ENCODE data around the gene TBC1D7. TPM values are rescaled to one million over a fixed set of nuclear protein-coding genes. Genes with fewer than 3 reads are reported as not detected.
"Not testable (repeated sequence)": the region's sequence is repeated elsewhere in the genome, so short reads cannot be mapped to it uniquely, and the experiment has no call there.

The TBC1D7 gene
- total RNA-seq, 2 experiments from 2014 or later, result 25.2 to 30.3 TPM

DNA sequence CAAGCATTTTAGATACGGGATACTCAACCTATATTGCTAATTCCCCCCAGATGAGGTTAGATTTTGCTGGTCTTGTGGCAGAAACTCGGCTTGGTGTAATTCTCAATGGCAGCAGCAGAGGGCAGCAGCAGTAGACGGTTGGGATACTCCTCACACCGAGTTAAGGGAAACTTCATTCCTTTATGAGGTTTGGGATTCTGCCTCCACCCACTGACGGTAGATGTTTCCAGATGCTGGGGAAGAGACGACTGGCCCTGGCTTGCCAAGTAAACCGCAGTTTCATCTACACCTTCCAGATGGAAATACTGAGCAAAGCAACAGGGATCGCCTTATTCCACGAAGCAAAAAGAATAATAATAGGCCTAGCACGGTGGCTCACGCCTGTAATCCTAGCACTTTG, 8.2 kb upstream of the TBC1D7 start:
- no peak overlapping the region for H3K27ac Mint-ChIP-seq
- CTCF ChIA-PET, result interaction anchor here (0.8 to 3.3 kb wide), 8 partner anchors 10 to 288 kb away, joined by 3 to 32 read pairs (median 3); partner anchors contain the start of gene SIRT5
- DNase-seq (peak; percentile 85), ATAC-seq (peak; percentile 60)
- POLR2A ChIA-PET, result no interaction called here
- peaks cover 6% of the 10 kb centered on the region for H3K27me3 Mint-ChIP-seq (ENCODE audit: low read depth)
- H3K4me3 Mint-ChIP-seq, result no peak overlapping the region
- no peaks in the 10 kb centered on the region for H3K9me3 Mint-ChIP-seq (ENCODE audit: insufficient read depth)
- H3K36me3 Mint-ChIP-seq (ENCODE audit: low read depth), result no peaks in the 10 kb centered on the region
- H3K4me1 Mint-ChIP-seq (ENCODE audit: low read depth), result peaks cover 32% of the 10 kb centered on the region

DNA sequence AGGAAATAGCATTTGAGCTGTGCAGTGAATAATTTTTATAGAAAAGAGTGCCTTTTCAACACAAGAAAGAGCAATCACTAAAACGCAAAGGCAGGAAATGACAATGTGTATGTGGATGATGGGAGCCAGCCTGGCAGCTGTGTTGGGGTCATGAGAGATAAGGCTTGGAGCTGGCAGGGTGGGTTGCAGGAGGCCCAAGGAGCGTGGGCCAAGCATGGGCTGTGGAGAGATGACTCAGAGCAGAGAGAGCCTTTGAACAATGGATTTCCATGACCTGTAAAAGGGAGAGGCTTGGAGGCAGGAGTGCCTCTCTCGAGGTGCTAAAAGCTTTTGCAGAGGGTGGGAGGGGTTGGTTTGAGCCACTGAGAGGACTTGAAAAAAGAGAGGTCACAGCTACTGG, 6.6 kb upstream of the TBC1D7 start:
- peaks cover 25% of the 10 kb centered on the region for H3K4me1 Mint-ChIP-seq (ENCODE audit: low read depth)
- no peak overlapping the region for H3K4me3 Mint-ChIP-seq
- no peak for ATAC-seq
- H3K27ac Mint-ChIP-seq, result no peak overlapping the region
- ChIA-PET POLR2A (no interaction called here), CTCF (interaction anchor here (0.6 to 1.6 kb wide), 10 partner anchors 20 to 732 kb away, joined by 3 to 8 read pairs (median 3); no protein-coding TSS in a partner anchor)
- no peaks in the 10 kb centered on the region for H3K36me3 Mint-ChIP-seq (ENCODE audit: low read depth)
- peaks cover 6% of the 10 kb centered on the region for H3K27me3 Mint-ChIP-seq (ENCODE audit: low read depth)
- no peaks in the 10 kb centered on the region for H3K9me3 Mint-ChIP-seq (ENCODE audit: insufficient read depth)
- no peak for DNase-seq

DNA sequence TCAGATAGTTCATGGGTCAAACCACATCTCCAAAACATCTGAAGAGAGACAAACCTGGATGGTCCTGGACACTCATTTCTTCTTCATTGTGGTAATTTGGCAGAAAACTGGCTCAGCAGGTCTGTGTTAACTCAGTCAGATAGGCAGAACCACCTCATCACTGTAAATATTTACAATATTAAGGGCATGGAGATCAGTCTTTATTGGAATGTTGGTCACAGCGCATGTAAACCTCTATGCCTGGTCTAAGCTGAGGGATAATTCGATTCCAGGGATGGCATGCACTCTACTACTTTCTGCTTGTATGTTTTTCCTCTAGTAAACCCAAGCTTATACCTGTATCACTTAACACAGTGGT, 4.0 kb upstream of the TBC1D7 start:
- POLR2A ChIA-PET, result no interaction called here
- no peaks in the 10 kb centered on the region for H3K36me3 Mint-ChIP-seq (ENCODE audit: low read depth)
- no peak for ATAC-seq

DNA sequence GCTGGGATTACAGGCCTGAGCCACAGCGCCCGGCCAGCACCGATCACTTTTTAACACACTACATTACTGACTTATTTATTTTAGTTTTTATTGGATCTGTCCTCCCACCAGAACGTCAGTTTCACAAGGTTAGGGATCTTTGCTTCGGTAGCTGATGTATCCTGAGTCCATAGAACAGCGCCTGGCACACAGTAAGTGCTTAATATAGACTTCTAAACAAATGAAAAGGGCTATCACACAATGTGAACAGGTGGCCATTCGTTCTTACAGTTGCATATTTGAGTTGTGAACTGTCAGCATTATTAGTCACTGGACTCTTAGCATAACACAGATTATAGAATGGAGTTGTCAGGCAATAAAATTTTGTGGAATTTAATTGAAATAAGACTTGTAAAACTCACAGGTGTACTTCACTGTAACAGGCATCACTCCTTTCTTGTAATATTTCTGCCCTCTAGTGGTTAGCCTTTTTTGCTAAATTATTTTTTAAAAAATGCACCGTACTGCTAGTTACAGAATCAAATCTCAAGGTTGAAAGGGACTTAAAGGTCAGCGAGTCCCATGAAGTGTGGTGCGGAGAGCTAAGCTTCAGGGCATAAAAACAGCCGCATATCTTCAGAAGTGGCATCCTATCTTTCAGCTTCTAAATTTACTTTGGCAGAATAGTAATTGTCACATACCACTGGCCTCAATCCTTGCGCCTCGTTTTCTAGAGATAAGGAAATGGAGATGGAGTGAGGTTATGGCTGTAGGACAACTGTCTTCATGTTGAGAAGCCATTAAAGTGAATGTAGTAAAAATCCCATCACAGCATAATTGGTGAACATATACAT, 3.4 kb upstream of the TBC1D7 start:
- POLR2A ChIA-PET, result interaction anchor here (1.4 kb wide), 1 partner anchor 243 kb away, joined by 5 read pairs; the partner anchor contains the start of gene SIRT5
- no peaks in the 10 kb centered on the region for H3K9me3 Mint-ChIP-seq (ENCODE audit: insufficient read depth)
- ATAC-seq, result no peak
- H3K4me3 Mint-ChIP-seq, result no peak overlapping the region
- no peak for DNase-seq
- H3K36me3 Mint-ChIP-seq (ENCODE audit: low read depth), result no peaks in the 10 kb centered on the region
- H3K27ac Mint-ChIP-seq, result no peak overlapping the region
- peaks cover 29% of the 10 kb centered on the region for H3K4me1 Mint-ChIP-seq (ENCODE audit: low read depth)
- CTCF ChIA-PET, result interaction anchor here (0.5 to 7.1 kb wide), 23 partner anchors 10 to 420 kb away, joined by 3 to 62 read pairs (median 3); partner anchors contain the start of gene SIRT5
- H3K27me3 Mint-ChIP-seq (ENCODE audit: low read depth), result peaks cover 6% of the 10 kb centered on the region

More for the DNA sequence above, 4.0 kb upstream of the TBC1D7 start:
- no peaks in the 10 kb centered on the region for H3K9me3 Mint-ChIP-seq (ENCODE audit: insufficient read depth)
- CTCF ChIA-PET, result interaction anchor here (0.9 to 7.1 kb wide), 13 partner anchors 9 to 420 kb away, joined by 3 to 62 read pairs (median 4); partner anchors contain the start of gene SIRT5
- H3K27ac Mint-ChIP-seq, result no peak overlapping the region
- peaks cover 6% of the 10 kb centered on the region for H3K27me3 Mint-ChIP-seq (ENCODE audit: low read depth)
- no peak overlapping the region for H3K4me3 Mint-ChIP-seq
- peaks cover 27% of the 10 kb centered on the region for H3K4me1 Mint-ChIP-seq (ENCODE audit: low read depth)
- no peak for DNase-seq

DNA sequence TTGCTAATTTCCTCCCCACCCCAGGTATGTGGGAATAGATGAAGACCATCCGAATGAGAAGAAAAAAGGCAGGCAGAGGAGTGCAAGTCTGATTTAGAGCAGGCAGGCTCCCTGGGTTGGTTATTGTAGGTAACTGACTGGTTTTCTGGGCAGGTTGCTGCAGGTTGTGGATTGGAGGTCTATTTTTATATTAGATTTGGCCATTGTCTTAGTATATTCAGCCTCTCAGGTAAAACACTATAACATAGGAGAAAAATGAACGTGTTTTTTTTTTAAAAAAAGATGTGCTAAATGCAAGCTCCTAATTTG, 492 bp upstream of the TBC1D7 start:
- H3K4me1 Mint-ChIP-seq (ENCODE audit: low read depth), result peaks cover 30% of the 10 kb centered on the region
- POLR2A ChIA-PET, result interaction anchor here (0.6 to 2.6 kb wide), 22 partner anchors 8 to 305 kb away, joined by 3 to 16 read pairs (median 6); partner anchors contain the start of genes NOL7 and SIRT5

DNA sequence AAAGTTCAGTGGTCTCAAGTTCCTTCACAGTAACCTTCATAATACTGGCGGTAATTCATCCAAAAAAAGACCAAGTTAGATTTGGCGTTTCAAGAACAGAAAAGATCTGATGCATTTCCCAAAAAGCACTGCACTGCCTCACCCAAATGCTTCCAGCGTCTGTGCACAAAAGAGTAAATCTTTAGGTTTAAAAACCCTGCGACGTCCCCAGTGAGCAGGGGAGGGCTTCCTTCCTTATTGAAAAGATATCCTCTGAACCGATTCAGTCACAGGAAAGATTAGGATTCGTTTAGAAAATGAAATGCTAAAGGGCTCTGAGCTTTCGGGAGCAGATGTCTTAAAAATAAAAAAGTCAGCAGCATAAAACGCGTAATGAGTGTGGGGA, 654 bp downstream of the TBC1D7 start:
- peaks cover 30% of the 10 kb centered on the region for H3K4me1 Mint-ChIP-seq (ENCODE audit: low read depth)
- POLR2A ChIA-PET, result interaction anchor here (0.6 to 2.6 kb wide), 15 partner anchors 16 to 416 kb away, joined by 3 to 16 read pairs (median 6); partner anchors contain the start of genes NOL7 and SIRT5
- no peaks in the 10 kb centered on the region for H3K27me3 Mint-ChIP-seq (ENCODE audit: low read depth)
- peak overlapping the region; percentile 95 for H3K27ac Mint-ChIP-seq
- H3K36me3 Mint-ChIP-seq (ENCODE audit: low read depth), result peaks cover 23% of the 10 kb centered on the region
- no peaks in the 10 kb centered on the region for H3K9me3 Mint-ChIP-seq (ENCODE audit: insufficient read depth)
- peak overlapping the region; percentile 93 for H3K4me3 Mint-ChIP-seq
- ATAC-seq (no peak), DNase-seq (peak; percentile 32)
- CTCF ChIA-PET, result interaction anchor here (0.9 to 7.1 kb wide), 11 partner anchors 9 to 416 kb away, joined by 3 to 62 read pairs (median 4); partner anchors contain the start of genes NOL7 and SIRT5

More for the DNA sequence above, 492 bp upstream of the TBC1D7 start:
- no peak for DNase-seq
- Mint-ChIP-seq H3K27me3 (ENCODE audit: low read depth) (peaks cover 6% of the 10 kb centered on the region), H3K9me3 (ENCODE audit: insufficient read depth) (no peaks in the 10 kb centered on the region), H3K27ac (peak overlapping the region; percentile 95), H3K36me3 (ENCODE audit: low read depth) (peaks cover 15% of the 10 kb centered on the region), H3K4me3 (peak overlapping the region; percentile 93)
- CTCF ChIA-PET, result interaction anchor here (0.8 to 7.1 kb wide), 13 partner anchors 10 to 417 kb away, joined by 3 to 62 read pairs (median 4); partner anchors contain the start of genes NOL7 and SIRT5
- no peak for ATAC-seq

DNA sequence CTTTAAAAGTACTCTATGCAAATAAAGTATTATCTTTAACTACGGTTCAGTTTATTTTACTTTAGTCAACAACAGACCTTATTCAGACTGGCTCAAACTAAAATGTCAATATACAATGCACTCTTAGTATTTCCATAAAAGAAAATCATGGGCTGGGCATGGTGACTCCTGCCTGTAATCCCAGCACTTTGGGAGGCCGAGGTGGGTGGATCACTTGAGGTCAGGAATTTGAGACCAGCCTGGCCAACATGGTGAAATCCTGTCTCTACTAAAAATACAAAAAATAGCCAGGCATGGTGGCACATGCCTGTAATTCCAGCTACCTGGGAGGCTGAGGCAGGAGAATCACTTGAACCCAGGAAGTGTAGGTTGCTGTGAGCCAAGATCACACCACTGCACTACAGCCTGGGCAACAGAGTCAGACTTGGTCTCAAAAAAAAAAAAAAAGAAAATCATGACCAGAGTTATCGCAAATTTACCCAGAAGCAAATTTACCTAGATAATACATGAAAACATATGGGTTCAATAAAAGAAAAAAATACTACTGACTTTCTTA, 2.2 kb downstream of the TBC1D7 start:
- H3K27ac Mint-ChIP-seq; H3K27me3 Mint-ChIP-seq (ENCODE audit: low read depth); H3K9me3 Mint-ChIP-seq (ENCODE audit: insufficient read depth); CTCF ChIA-PET; H3K4me3 Mint-ChIP-seq; ATAC-seq; DNase-seq; POLR2A ChIA-PET: not testable (repeated sequence)
- peaks cover 28% of the 10 kb centered on the region for H3K4me1 Mint-ChIP-seq (ENCODE audit: low read depth)
- peaks cover 32% of the 10 kb centered on the region for H3K36me3 Mint-ChIP-seq (ENCODE audit: low read depth)

DNA sequence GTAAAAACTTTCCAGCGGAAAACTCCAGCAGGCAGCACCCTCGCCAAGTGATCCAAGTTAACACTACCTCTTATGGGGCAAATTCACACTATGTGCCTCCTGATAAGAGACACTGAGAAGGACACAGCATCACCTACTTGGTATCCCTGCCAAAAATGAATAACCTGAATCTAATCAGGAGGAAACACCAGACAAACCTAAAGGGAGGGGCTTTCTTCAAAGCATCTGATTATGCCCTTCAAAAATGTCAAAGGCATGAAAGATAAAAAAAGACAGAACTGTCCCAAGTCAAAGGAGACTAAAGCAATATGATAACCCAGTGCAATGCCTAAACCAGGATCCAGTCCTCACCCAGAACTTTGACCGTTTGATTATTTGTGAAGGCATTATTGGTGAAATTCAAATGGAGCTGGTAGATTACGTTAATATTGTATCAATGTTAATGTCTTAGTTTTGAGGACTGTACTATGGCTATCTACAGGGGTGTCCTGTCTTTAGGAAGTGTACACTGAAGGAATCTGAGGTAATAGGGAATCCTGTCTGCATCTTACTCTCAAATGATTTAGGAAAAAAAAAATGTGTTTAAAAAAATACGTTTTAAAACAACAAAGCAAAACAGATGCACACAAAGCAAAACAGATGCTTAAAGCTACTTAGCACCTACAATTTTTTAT, 8.3 kb downstream of the TBC1D7 start:
- DNase-seq (no peak), ATAC-seq (no peak)
- ChIA-PET CTCF (no interaction called here), POLR2A (interaction anchor here (0.8 kb wide), 1 partner anchor 8 kb away, joined by 8 read pairs; the partner anchor contains the start of gene TBC1D7)
- Mint-ChIP-seq H3K27ac (no peak overlapping the region), H3K4me3 (no peak overlapping the region), H3K36me3 (ENCODE audit: low read depth) (peaks cover 65% of the 10 kb centered on the region), H3K4me1 (ENCODE audit: low read depth) (no peaks in the 10 kb centered on the region), H3K27me3 (ENCODE audit: low read depth) (no peaks in the 10 kb centered on the region), H3K9me3 (ENCODE audit: insufficient read depth) (no peaks in the 10 kb centered on the region)

DNA sequence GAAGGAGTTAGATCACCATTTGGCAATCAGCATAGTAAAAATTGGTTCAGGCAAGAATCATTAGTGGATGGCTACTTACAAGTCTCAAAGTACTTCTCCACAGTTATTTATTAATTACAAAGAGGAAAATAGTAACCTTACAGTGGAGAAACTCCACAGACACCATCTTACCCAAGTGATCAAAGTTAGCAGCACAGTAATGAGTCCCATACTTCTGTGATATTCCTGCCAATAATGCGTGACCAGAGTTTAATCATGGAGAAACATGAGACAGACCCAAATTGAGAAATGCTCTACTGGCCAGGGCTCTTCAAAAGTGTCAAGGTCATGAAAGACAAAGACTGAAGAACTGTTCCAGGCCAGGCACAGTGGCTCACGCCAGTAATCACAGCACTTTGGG, 9.5 kb downstream of the TBC1D7 start:
- ChIA-PET POLR2A (no interaction called here), CTCF (interaction anchor here (1.5 kb wide), 1 partner anchor 9 kb away, joined by 3 read pairs; the partner anchor contains the start of gene TBC1D7)
- no peaks in the 10 kb centered on the region for H3K27me3 Mint-ChIP-seq (ENCODE audit: low read depth)
- H3K9me3 Mint-ChIP-seq (ENCODE audit: insufficient read depth), result no peaks in the 10 kb centered on the region
- H3K27ac Mint-ChIP-seq, result no peak overlapping the region
- no peak overlapping the region for H3K4me3 Mint-ChIP-seq
- H3K36me3 Mint-ChIP-seq (ENCODE audit: low read depth), result peaks cover 60% of the 10 kb centered on the region
- ATAC-seq (no peak), DNase-seq (no peak)
- no peaks in the 10 kb centered on the region for H3K4me1 Mint-ChIP-seq (ENCODE audit: low read depth)

DNA sequence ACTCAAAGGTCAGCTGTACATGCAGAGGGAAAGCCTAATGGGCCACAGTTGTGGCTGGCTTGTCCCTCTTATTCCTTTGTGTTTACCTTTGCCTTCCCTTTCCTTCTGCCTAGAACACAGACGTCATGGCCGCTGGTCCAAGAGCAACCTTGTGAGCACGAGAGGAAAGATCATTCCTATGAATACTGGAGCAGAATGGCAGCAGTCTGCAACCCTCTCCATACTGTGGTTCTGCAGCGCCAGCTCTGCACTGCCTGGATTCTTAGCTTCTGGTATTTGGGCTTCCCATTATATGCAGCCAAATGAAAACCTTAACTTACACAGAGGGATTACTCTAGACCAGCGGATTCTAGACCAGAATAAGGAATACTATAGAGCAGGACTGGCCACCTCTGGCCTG, 12.4 kb downstream of the TBC1D7 start:
- DNase-seq, result no peak
- no peak overlapping the region for H3K27ac Mint-ChIP-seq
- ATAC-seq, result no peak
- no peaks in the 10 kb centered on the region for H3K27me3 Mint-ChIP-seq (ENCODE audit: low read depth)
- H3K36me3 Mint-ChIP-seq (ENCODE audit: low read depth), result peaks cover 61% of the 10 kb centered on the region
- no peaks in the 10 kb centered on the region for H3K4me1 Mint-ChIP-seq (ENCODE audit: low read depth)
- ChIA-PET CTCF (no interaction called here), POLR2A (no interaction called here)
- no peaks in the 10 kb centered on the region for H3K9me3 Mint-ChIP-seq (ENCODE audit: insufficient read depth)
- no peak overlapping the region for H3K4me3 Mint-ChIP-seq

DNA sequence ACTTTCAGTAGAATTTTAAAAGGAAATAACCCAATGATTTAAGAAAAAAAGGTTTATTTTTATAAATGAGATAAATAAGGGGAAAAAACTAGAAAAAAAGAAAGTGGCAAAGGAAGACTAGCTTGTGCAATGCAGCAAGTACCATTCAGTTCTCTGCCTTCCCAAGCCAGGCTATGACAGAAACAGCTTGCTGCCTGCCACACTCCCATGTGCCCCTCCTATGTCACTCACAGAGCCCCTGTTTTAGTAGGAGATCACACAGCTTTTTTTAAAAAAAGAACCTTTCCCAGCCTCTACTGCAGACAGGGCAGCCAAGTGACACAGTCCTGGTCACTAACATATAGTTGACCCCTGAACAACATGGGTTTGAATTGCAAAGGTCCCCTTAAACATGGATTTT, 13.5 kb downstream of the TBC1D7 start:
- ChIA-PET CTCF (interaction anchor here (0.6 to 2.2 kb wide), 4 partner anchors 12 to 403 kb away, joined by 3 to 8 read pairs (median 4); partner anchors contain the start of genes SIRT5 and TBC1D7), POLR2A (interaction anchor here (1.3 kb wide), 1 partner anchor 14 kb away, joined by 5 read pairs; the partner anchor contains the start of gene TBC1D7)
- ATAC-seq (no peak), DNase-seq (no peak)
- no peaks in the 10 kb centered on the region for H3K9me3 Mint-ChIP-seq (ENCODE audit: insufficient read depth)
- H3K4me3 Mint-ChIP-seq, result no peak overlapping the region
- H3K36me3 Mint-ChIP-seq (ENCODE audit: low read depth), result peaks cover 56% of the 10 kb centered on the region
- no peak overlapping the region for H3K27ac Mint-ChIP-seq
- H3K27me3 Mint-ChIP-seq (ENCODE audit: low read depth), result no peaks in the 10 kb centered on the region
- no peaks in the 10 kb centered on the region for H3K4me1 Mint-ChIP-seq (ENCODE audit: low read depth)

All from activated CD8-positive, alpha-beta T cell treated with anti-CD3 and anti-CD28 coated beads, Interleukin-2, amount 10 ng/mL, durations not matched to agents 7 days and 5 days (primary cell).